ENCODE data around the gene ZNF594.
"Not testable (repeated sequence)": the region's sequence is repeated elsewhere in the genome, so short reads cannot be mapped to it uniquely, and the experiment has no call there.

DNA sequence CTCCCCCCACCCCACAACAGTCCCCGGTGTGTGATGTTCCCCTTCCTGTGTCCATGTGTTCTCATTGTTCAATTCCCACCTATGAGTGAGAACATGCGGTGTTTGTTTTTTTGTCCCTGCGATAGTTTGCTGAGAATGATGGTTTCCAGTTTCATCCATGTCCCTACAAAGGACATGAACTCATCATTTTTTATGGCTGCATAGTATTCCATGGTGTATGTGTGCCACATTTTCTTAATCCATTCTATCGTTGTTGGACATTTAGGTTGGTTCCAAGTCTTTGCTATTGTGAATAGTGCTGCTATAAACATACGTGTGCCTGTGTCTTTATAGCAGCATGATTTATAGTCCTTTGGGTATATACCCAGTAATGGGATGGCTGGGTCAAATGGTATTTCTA lies 25.9 kb upstream of the ZNF594 start:
- TF ChIP-seq POLR2A, CTCF (IDR thresholded peaks at IDR 0.05): not testable (repeated sequence)

All from tibial nerve (tissue), 3 donors.